OCI-LY1 (cell line): ENCODE results near the gene ADGRG7.

Experiments
- H2AFZ ChIP-seq: fragments of 200-600 bp; sonication (generic), shearing (Covaris generic); 2 replicates; pipeline ENCODE4 v1.6.0; 2014; ENCODE audit warnings: antibody characterized with exemption, mild to moderate bottlenecking, low read length
- H3F3A ChIP-seq: fragments of 200-600 bp; sonication (generic), shearing (Covaris generic); 2 replicates; pipeline ENCODE4 v1.6.0; 2014; ENCODE audit warnings: mild to moderate bottlenecking, antibody characterized with exemption, low read length, moderate library complexity; ENCODE audit not compliant: insufficient read depth
- H3K27ac ChIP-seq: fragments of 200-600 bp; sonication (generic); 2 replicates; pipeline ENCODE4 v1.5.1; 2014; ENCODE audit warnings: low read length, mixed run types, mild to moderate bottlenecking, low read depth; ENCODE audit not compliant: poor library complexity, severe bottlenecking
- H3K27me3 ChIP-seq: fragments of 200-600 bp; sonication (generic); 2 replicates; pipeline ENCODE4 v1.6.0; 2014; ENCODE audit warnings: antibody characterized with exemption, mild to moderate bottlenecking, low read length, moderate library complexity; ENCODE audit not compliant: insufficient read depth
- H3K36me3 ChIP-seq: fragments of 200-600 bp; sonication (generic); 2 replicates; pipeline ENCODE4 v1.6.1; 2014; ENCODE audit warnings: mild to moderate bottlenecking, antibody characterized with exemption, low read length, moderate library complexity, mixed read lengths; ENCODE audit not compliant: insufficient read depth
- H3K4me1 ChIP-seq: fragments of 200-600 bp; sonication (generic); 2 replicates; pipeline ENCODE4 v1.5.1; 2014; ENCODE audit warnings: mild to moderate bottlenecking, low read length, moderate library complexity; ENCODE audit not compliant: insufficient read depth, severe bottlenecking
- H3K4me2 ChIP-seq: fragments of 200-600 bp; sonication (generic), shearing (Covaris generic); 2 replicates; pipeline ENCODE4 v1.6.1; 2014; ENCODE audit warnings: low read length
- H3K4me3 ChIP-seq: fragments of 200-600 bp; sonication (generic); 2 replicates; pipeline ENCODE4 v1.5.1; 2014; ENCODE audit warnings: low read length, low read depth, mild to moderate bottlenecking, mixed read lengths; ENCODE audit not compliant: poor library complexity, severe bottlenecking
- H3K79me2 ChIP-seq: fragments of 200-600 bp; shearing (Covaris generic); 2 replicates; pipeline ENCODE4 v1.6.1; 2016; ENCODE audit warnings: mixed run types, low read length, mixed read lengths; ENCODE audit not compliant: insufficient read depth
- H3K9ac ChIP-seq: fragments of 200-600 bp; sonication (generic), shearing (Covaris generic); 2 replicates; pipeline ENCODE4 v1.6.1; 2014; ENCODE audit warnings: mild to moderate bottlenecking, low read length, mixed read lengths
- H3K9me2 ChIP-seq: fragments of 200-600 bp; sonication (generic), shearing (Covaris generic); 2 replicates; pipeline ENCODE4 v1.6.1; 2014; ENCODE audit warnings: low read depth, mild to moderate bottlenecking, low read length, mixed read lengths
- H3K9me3 ChIP-seq: fragments of 200-600 bp; shearing (Covaris generic); 2 replicates; pipeline ENCODE4 v1.6.1; 2014; ENCODE audit warnings: low read length, mixed read lengths
- H4K20me1 ChIP-seq: fragments of 200-600 bp; sonication (generic), shearing (Covaris generic); 2 replicates; pipeline ENCODE4 v1.6.0; 2016; ENCODE audit warnings: mild to moderate bottlenecking, low read length; ENCODE audit not compliant: insufficient read depth
- EZH2 ChIP-seq: fragments of 200-600 bp; sonication (generic), shearing (Covaris generic); IDR thresholded peaks from 2 replicates; pipeline ENCODE4 v1.8.0; 2017; ENCODE audit warnings: borderline replicate concordance, mixed run types, mild to moderate bottlenecking, antibody characterized with exemption, low read length, moderate library complexity, mixed read lengths
- TF ChIP-seq, protein P1 (sequence below): fragments of 200-600 bp; sonication (generic), shearing (Covaris generic); IDR thresholded peaks from 2 replicates; pipeline ENCODE4 v1.5.1; 2017; ENCODE audit warnings: mild to moderate bottlenecking, antibody characterized with exemption, low read length, moderate library complexity, mixed read lengths

Gene ADGRG7

DNA sequence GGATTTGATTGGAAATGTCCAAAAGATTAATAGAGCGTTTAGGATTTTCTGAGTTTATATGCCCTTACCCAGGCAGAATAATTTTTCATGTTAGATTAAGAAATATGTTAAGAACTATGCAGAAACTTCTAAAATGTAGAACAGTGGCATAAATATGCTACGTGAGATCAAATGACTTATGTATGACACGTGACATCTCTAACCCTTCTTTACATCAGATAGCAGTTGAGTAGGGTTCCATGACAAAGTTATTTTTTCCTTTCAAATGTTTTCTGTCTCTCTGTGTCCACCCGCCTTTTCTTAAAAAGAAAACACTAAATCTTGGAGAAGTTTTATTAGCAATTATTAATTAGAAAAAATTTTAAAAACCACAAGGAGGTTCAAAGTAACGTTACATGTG is 91.3 kb downstream of the ADGRG7 start:
- Histone ChIP-seq H3K36me3 (no peaks in the 10 kb centered on the region), H3K4me2 (no peak overlapping the region), H3K9me3 (no peaks in the 10 kb centered on the region), H3K4me3 (no peak overlapping the region), H3K9me2 (no peaks in the 10 kb centered on the region), H3K27me3 (no peaks in the 10 kb centered on the region), H3K79me2 (no peaks in the 10 kb centered on the region), H3K4me1 (no peaks in the 10 kb centered on the region), H3F3A (no peaks in the 10 kb centered on the region), H2AFZ (no peak overlapping the region), H3K9ac (no peak overlapping the region), H3K27ac (no peak overlapping the region), H4K20me1 (no peaks in the 10 kb centered on the region)
- TF ChIP-seq, protein P1, sequence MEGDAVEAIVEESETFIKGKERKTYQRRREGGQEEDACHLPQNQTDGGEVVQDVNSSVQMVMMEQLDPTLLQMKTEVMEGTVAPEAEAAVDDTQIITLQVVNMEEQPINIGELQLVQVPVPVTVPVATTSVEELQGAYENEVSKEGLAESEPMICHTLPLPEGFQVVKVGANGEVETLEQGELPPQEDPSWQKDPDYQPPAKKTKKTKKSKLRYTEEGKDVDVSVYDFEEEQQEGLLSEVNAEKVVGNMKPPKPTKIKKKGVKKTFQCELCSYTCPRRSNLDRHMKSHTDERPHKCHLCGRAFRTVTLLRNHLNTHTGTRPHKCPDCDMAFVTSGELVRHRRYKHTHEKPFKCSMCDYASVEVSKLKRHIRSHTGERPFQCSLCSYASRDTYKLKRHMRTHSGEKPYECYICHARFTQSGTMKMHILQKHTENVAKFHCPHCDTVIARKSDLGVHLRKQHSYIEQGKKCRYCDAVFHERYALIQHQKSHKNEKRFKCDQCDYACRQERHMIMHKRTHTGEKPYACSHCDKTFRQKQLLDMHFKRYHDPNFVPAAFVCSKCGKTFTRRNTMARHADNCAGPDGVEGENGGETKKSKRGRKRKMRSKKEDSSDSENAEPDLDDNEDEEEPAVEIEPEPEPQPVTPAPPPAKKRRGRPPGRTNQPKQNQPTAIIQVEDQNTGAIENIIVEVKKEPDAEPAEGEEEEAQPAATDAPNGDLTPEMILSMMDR: no peak
- no peak for TF ChIP-seq EZH2

DNA sequence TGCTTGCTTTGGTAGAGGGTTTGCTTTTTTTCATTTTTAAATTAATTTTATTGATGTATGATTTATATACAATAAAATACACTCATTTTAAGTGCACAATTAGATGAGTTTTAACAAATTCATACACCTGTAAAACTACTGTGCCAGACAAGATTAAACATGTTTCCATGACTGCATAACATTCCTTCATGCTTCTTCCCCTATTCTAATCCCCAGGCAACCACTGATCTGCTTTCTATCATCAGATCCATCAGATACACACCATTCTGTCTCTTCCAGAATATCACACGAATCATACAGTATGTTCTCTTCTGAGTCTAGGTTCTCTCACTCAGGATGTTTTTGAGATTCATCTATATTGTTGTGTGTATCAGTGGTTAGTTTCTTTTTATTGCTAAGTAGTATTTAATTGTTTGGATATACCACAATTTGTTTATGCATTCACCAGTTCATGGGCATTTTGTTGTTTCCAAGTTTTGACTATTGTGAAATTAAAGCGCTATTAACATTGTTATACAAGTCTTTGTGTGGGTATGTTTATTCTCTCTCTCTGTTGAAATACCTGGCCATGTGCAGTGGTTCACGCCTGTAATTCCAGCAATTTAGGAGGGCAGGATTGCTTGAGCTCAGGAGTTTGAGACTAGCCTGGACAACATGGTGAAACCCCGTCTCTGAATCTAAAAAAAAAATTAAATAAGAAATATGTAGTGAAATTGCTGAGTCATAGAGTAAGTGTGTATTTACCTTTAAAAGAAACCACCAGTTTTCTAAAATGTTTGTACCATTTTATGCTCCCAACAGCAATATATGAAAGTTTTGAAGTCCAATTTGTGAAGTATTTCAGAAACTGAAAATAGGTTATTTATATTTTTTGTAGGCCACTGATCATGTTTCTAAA is 92.9 kb downstream of the ADGRG7 start:
- Histone ChIP-seq H3K36me3 (no peaks in the 10 kb centered on the region), H3K27ac (no peak overlapping the region), H3K4me2 (no peak overlapping the region), H3K4me1 (no peaks in the 10 kb centered on the region), H3K9me3 (no peaks in the 10 kb centered on the region), H4K20me1 (no peaks in the 10 kb centered on the region), H3K27me3 (no peaks in the 10 kb centered on the region), H3K9ac (no peak overlapping the region), H3F3A (no peaks in the 10 kb centered on the region), H3K9me2 (no peaks in the 10 kb centered on the region), H2AFZ (no peak overlapping the region), H3K79me2 (no peaks in the 10 kb centered on the region), H3K4me3 (no peak overlapping the region)
- TF ChIP-seq, protein P1: no peak
- TF ChIP-seq EZH2: no peak

DNA sequence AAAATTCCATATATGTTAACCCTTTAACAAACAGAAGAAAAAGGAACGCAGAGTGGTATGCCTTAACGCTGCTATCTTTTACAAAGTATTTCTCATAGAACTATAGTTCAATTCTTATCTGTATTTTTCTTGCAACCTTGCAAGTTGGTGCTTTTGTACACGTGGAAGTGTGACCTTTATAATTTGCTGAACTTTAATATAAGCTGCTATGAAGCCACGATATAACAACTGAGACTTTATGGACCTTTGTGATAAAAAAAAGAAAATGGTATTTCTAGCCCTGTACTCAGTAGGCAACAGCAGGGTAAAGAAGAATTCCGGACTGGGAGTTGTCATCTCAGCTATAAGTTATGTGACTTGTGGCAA is 93.6 kb downstream of the ADGRG7 start:
- H3K27ac ChIP-seq: no peak overlapping the region
- no peaks in the 10 kb centered on the region for H3K79me2 ChIP-seq
- no peak overlapping the region for H3K4me2 ChIP-seq
- H3K27me3 ChIP-seq: no peaks in the 10 kb centered on the region
- H2AFZ ChIP-seq: no peak overlapping the region
- no peaks in the 10 kb centered on the region for H3K9me3 ChIP-seq
- H3K36me3 ChIP-seq: no peaks in the 10 kb centered on the region
- no peaks in the 10 kb centered on the region for H3K4me1 ChIP-seq
- TF ChIP-seq, protein P1: no peak
- TF ChIP-seq EZH2: no peak
- H3K9ac ChIP-seq: no peak overlapping the region
- H4K20me1 ChIP-seq: no peaks in the 10 kb centered on the region
- no peaks in the 10 kb centered on the region for H3K9me2 ChIP-seq
- H3F3A ChIP-seq: no peaks in the 10 kb centered on the region
- no peak overlapping the region for H3K4me3 ChIP-seq
